ENCODE measurements around the gene SYMPK.

SYMPK gene

DNA sequence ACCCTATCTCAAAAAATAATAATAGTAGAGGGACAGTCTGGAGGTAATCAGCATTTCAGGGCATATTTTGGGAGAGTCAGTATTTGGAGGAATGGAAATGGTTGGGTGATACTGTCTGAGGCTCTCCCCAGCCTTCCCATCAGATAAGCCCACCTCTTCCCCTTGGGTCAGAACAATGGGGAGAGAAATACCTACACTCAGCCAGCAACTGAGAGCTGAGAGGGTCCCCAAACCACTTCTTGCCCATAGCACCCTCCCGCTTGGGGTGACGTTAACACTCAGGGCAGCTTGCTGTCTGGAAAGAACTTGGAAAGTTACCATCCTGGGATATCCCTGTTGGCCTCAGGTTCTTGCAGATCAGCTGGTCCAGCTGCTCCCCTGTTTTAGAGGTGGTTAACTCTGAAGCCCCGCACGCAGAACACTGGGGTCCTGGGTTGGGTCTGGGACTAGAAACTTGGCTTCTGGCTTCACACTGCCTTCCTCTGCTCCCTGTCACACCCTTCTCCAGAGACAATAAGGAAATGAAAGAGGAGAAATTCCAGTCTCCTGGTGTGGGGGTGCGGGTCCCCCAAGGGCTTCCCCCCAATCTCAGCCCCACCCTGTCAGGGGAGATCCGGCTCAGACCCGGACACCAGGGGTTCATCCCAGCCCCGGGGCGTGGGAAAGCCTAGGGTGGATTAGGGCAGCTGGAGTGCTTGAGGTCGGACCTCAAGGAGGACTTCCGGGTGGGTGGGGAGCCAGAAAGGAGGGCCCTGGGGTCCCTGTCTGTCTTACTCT, 3.6 kb upstream of the SYMPK start:
- DNase-seq: no peak

DNA sequence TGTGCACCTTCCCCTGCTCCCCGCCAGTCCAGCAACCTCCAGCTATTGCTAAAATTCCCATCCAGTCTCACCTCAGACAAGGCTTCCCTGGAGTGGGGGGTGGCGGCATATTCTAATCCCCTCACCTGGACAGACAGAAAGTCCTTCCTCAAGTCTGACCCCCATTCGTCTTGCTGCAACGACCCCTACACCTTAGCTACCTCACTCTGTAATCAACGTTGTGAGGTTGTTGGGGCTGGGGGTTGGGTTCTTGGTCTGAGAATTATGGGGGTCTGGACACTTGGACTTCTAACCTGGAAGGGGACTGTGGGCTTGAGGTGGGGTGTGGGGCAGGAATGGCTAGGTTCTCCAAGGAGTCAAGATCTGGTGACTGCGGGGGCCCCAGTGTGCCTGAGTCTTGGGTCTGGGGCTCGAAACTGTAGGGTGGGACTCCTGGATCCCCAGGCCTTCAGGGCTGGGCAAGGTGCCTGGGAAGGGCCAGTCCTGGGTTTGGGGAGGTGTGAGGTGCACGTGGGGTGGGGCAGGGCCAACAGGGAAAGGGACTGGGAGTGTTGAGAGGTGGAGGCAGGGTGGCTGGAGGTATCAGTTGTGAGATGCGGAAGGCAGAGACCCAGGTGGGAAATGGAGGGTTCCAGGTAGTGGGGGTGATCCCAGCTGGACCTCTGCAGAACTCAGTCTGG, 2.5 kb upstream of the SYMPK start:
- DNase-seq: no peak

DNA sequence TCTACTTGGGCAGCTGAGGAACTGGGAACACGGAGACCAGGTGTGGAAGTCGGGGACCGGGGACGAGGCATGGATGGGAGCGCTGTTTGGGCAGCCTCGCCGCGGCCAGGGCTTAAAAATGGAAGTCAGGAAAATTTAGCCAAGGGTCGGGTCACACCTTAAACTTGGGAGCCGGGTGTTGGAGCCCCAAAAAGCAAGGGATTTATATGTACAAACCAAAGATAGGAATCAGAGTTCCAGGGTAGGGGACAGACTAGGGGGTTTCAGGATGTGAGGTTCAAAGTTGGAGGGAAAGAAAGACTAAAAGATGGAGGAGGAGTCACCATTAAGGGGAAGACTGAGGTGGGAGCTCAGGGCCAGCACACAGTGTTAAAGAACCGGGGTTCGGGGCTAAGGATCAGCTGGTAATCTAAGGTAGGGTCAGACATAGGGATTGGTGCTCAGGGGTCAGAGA, 1.7 kb upstream of the SYMPK start:
- DNase-seq: no peak

DNA sequence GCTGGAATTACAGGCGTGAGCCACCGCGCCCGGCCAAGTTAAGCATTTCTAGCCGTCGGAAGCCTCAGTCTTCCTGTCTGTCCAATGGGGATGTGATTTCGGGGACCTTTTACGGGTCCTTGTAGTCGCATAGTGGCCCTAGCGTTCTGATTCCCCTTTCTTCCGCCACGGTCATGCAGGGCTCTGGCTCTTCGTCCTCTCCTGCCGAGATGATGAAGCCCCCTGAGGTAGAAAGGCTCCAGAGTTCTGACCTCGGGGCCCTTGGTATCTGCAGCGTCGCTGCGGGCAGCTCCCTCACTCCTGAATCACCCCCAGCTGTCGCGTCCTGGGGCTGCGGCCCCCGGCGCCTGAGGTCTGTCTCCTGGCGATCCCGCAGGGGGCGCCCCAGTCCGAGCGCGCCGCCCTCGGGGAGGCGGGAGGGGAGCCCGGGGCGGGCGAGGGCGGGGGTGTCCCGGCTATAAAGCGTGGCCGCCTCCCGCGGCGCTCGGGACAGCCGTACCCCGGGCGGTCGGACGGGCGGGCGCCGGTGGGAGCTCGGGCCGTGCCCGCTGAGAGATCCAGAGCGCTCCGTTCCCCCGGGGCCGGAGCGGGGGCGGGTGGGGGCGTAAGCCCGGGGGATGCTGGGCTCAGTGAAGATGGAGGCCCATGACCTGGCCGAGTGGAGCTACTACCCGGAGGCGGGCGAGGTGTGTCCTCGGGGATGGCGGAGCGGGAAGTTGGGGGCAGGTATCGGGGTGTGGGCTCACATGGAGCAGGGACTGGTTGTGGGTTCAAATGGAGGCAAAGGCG, 1.1 kb upstream of the SYMPK start, which contains the start of gene FOXA3:
FOXA3 (plus strand) TSS at position 487 of the 789 bp plus-strand sequence; CDS start at position 618, 131 bp downstream.
- DNase-seq: peak; percentile 73

DNA sequence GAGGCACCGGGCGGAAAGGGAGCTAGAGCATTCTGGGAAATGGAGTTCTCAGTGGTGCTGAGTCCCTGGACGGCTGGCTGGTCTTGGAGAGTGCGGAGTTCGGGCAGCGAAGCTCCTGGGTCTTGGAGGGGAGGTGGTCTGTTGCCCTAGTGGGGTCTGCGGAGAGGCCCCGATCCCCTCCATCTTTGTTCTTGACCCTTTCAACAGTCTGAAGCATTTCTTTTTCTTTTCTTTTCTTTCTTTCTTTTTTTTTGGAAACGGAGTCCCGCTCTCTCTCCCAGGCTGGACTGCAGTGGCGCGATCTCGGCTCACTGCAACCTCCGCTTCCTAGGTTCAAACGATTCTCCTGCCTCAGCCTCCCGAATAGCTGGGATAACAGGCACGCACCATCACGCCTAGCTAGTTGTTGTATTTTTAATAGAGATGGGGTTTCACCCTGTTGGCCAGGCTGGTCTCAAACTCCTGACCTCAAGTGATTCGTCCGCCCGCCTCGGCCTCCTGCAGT, 440 bp upstream of the SYMPK start:
- no peak for DNase-seq

DNA sequence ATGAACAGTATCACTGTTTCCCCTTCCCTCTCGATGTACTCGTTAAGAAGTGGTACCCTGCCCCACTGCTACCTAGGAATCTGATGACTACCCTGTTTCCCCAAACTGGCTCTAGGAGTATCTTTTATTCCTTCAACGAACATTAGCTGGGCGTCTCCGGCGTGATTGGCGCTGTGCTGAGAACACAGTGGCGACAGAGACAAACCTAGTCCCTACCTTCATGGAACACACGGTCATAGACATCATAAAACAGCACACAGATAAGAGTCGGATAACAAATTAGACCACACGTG, 730 bp downstream of the SYMPK start:
- no peak for DNase-seq

DNA sequence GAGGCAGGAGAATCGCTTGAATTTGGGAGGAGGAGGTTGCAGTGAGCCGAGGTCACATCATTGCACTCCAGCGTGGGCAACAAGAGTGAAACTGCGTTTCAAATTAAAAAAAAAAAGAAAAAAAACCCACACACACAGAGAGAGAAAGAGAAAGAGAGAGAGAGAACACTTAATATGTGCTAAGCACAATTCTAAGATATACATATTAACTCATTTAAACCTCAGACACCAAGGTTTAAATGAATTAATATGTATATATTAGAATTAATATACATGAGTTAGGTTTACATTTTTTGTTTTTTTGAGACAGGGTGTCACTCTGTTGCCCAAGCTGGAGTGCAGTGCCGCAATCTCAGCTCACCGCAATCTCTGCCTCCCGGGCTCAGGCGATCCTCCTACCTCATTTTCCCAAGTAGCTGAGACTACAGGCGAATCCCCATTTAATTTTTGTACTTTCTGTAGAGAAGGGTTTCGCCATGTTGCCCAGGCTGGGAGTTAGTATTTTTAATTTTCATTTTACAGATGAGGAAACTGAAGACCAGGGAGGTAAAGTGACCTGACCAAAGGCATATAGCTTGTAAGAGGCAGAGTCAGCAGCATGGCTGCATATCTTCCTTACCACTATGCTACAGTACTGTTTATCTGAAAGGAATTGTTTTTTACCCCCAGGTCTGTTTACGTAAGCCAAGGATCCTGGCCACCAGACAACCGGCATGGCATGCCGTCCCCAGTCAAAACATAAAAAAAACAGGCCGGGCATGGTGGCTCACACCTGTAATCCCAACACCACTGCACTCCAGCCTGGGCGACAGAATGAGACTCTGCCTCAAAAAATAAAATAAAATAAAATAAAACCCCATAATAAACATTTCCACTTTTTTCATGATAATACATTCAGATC, 2.3 kb downstream of the SYMPK start:
- DNase-seq: no peak

DNA sequence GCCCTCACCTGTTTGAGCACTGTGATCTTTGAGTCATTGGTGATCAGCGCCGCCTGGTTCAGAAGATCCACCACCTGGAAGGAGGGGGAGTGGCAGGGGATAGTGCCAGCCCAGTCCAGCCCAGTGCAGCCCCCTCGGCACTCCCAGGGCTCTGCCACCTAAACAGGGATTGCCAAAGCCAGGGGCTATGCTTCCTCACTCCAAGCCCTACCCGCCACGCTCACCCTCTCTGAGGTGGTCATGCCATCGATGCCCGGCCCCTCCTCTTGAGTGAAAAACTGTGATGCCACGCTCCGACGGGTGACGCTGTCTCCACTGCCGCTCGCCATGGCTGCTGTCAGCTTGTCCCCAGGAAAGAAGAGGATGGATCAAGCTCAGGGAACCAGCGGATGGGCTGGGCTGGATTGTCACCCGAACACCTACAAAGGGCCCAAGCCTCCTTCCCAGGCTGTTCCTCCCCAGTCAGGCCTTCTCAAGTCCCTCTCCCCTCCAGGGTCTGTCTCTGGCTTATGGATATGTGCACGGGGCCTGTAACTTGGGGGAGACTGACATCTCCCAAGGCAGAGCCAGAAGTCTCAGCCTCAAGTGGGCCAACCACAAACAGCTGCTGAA, 8.7 kb downstream of the SYMPK start:
- no peak for DNase-seq

DNA sequence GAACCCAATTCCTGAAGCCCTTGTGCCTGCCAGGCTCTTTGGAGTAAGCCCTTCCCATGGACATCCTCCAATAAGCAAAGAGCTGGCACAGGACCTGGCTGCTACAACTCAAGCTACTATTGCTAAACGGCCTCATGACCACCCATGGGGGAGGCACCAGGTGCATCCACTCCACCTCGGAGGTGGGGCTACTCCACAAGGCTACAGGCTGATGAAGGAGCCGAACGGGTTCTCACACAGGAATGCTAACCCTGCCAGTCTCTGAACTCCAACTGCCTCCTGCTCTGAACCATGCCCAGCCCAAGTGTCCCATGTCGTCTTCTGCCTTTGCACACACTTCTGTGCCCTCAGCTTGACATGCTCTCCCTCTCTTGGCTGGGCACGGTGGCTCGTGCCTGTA, 10.0 kb downstream of the SYMPK start:
- no peak for DNase-seq

DNA sequence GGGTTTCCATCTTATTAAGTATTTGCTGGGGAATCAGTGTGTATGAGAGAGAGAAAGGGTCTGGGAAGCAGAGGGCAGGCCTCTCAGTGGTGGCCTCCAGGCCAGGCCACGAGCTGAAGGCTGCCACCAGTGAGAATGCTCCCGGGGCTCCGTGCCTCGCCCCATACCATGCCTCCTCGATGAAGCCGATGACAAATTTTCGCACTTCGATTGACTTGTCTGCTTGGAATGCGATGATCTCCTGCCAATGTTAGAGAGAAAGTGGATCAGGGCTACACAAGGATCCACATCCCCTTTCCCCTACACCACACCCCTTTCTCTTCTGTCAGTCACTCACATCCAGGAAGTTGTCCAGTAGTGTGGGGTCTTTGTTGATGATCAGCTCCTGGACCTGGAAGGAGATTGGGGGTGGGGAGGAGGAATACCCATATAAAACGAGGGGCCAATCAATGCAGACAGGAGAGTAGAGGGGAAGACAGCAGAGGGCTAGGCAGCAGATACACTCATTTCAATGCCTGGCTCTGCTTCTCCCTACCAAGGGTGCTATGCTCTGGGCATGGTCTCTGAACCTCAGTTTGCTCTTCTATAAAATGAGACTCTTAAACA, 10.7 kb downstream of the SYMPK start:
- DNase-seq: no peak

DNA sequence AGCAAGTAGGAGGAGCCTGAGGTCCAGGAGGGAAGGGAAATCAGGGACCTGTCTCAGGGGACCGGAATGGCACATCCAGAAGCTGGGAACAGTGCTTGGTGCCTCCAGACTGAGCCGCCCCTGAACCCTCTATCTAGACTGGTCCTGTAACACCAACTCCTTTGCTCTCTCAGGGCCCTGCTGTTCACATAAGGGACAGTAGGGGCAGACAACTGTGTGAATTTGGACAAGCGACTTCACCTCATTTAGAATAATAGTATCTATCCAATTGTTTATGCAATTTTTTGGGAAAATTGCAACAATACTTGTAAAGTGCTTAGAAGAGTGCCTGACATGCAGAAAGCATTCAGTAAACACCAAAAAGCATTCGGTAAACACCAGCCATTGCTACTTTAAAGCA, 14.0 kb downstream of the SYMPK start:
- no peak for DNase-seq

DNA sequence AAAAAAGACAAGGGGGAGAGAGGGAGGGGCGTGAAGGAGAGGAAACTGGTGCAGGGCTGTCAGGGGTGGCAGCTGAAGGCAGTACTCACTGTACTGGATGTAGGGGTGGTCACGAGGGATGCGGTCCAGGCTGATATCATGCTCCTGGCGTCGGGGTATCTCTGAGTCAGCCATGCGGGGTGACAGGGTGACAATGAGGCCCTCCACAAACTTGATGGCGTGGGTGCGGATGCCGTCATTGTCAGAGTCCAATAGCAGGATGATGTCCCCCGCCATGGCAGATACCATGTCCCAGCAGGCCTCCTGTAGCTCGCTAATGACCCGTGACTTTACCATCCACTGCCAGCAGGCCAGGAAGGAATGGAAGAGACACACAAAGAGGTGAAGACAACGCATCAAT, 15.3 kb downstream of the SYMPK start:
- DNase-seq: no peak

DNA sequence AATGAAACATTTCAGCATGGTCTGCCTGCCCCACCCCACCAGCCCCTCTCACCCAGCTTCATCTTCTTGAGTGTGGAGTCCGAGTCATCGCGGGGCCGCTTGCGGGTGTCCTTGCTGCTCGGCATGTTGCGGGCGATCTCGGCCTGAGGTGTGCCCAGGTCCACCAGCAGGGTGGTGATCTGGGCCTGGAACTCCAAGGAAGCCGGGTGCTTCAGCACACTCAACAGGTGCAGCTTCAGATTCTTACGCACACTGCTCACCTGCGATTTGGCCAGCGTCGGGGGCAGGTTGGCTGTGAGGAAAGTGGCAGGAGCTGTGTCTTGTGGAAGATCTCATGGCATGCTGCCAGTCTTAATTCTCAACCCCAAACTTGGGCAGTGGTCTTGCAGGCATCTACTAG, 20.7 kb downstream of the SYMPK start:
- no peak for DNase-seq

DNA sequence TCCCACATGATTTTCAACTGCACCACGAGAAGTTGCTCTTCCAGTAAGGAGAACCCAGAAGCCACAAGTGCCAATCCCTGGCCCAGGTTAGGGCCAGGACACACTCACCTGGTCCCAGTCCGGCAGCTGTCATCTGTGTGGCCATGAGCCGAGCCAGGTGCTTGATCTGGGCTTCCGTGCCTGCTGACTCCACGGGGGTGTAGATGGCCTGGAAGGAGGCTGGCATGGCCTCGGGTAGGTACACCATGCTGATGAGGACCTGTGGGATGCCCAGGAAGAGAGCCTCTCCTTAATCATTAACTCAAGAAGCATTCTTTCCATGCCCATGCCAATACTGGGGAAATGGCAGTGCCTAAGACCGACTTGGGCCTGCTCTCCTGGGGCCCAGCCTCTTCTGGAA, 28.0 kb downstream of the SYMPK start:
- DNase-seq: no peak

DNA sequence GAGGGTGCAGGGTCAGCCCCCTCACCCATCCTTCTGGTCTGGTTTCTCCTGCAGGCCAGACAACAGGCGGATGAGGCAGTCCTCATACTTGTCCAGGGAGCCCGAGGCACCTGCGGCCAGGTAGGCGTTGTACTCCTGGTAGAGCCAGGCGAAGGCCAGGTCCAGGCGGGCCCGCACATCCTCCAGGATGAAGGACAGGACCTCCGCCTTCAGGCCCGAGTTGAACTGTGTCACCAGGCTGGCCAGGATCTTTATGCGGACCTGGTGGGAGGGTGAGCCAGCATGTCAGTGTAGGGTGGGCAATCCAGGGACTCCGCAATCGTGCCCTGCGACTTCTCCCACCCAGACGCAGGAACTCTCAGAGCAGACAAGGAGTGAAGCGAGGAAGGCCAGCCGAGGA, 34.0 kb downstream of the SYMPK start:
- DNase-seq: no peak

DNA sequence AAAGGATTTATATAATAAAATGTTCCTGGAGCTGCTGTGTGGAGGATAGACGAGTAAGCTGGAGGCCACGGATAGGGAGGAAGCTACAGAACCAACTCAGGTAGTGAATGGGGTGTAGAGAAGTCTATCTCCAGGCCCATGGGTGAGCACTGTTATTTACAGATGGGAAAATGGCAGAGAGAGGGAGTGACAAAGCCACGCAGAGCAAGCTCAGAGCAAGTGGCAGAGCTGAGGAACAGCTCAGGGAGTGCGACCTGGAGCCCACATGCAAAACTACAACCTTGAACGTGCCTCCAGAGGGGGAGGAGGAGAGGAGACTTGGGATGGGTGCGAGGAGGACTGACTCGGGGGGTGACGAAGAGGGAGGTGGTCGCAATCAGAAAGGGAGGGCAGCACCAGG, 34.4 kb downstream of the SYMPK start:
- no peak for DNase-seq

DNA sequence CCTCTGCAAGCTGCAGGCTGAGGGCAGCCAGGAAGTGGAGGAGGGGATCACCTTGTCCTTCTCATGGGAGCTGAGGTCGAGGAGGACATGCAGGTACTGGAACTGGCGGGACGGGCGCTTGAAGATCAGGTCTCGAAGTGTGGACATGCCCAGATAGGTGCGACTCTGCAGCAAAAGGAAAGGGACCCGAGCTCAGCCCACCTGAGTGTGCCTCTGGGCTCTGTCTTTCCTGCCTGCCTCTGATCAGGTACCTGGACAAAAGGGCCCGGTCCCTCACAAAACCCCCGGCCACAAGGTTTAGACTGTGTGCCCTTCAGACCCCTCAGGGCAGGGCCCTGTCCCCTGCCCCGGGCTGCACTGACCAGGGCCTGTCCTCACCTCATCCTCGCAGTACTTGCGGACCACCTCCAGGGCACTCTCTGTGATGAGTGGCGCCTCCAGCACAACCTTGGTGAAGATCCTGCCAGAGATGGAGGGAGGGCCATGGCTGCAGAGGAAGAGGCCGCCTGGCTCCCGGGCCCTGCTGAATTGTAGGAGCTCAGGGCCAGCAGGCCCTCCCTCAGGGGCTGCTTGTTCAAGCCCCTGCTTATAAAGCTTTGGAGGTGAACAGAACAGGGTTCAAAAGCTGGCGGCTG, 35.4 kb downstream of the SYMPK start:
- DNase-seq: no peak

DNA sequence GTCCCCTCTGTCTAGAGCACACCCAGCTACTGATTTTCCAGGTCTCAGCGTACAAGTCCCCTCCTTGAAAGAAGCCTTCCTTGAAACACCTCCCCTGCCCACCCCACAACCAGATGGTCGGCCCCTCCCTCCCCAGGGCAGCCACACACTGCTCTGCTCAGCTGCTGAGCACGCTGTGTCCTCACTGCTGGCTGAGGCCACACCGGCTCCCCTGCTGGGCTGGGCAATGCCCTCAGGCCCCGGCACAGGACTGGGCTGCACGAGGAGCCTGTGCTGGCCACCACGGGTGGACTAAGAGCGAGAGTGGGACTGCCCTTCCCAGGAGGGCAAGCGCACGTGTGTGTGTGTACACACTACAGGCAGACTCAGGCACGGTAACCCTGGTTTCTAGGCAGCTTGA, 36.0 kb downstream of the SYMPK start:
- no peak for DNase-seq

DNA sequence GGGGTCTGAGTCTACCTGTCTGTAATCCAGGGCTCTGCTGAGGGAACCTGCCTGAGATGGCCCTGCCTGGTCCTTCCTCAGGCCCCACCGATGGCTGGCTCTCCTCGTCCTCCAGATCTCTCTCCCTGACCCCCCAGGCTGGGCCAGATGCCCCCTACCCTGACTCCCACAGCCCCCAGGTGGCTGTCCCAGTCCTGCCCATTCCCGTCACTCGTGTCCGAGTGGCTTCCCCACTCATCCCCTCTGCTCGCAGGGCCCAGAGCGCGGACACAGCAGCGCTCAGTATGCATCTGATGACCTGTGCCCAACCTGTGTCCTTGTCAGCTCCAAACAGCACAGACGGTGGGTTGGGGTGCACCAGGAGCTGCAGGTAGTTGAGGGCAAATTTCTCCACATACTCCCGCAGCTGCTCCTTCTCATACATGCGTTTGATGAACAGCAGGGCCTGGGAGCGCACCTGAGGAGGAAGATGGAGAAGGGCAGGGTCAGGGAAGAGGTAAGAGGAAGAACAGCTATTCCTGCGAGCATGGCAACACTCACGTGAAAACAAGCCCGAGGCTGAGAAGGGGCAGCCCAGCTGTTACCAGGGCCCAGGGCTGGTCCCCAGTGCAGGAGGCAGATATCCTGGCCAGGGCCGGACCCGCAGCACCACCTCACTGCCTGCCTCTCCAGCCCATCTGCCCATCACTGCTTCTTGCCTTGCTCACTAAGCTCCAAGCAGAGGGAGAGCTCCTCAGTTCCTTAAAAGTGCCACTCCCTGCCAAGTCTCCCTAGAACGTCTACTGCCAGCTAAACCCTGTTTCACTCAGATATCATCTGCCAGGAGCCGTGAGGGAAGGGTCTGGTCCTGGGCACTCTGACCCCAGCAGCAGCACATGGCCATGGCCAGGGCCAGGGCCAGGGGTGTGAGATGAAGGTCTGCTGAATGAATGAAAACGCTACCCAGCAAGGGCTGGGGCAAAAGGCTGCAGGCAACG, 36.7 kb downstream of the SYMPK start:
- no peak for DNase-seq

DNA sequence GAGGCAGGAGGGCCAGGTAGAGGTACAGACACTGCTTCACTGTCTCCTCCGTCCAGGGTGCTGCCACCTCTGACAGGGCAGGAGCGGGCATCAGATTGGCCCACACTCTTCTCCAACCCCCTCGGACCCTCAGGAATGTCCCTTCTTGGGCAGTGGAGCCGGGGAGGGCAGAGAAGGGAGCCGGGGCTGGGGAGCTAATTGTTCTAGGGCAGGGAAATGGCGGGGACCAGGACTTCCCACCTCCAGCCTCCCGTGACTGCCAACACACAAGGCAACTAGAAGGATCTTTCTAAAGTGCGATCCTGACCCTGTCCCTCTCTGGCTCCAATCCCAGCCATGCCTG, 37.7 kb downstream of the SYMPK start:
- no peak for DNase-seq

Data from stimulated activated CD8-positive, alpha-beta memory T cell treated with anti-CD3 and anti-CD28 coated beads, Interleukin-4, amount 100 ng/mL, for 48 hours (primary cell).